22Rv1 (cell line): Measurements from ENCODE around the gene POLR2M.

ENCODE experiments used
- H3K27ac ChIP-seq: fragments of 450-650 bp; 2 replicates; pipeline ENCODE4 v1.5.1; 2017
- ZFX ChIP-seq: fragments of 450-650 bp; IDR thresholded peaks from 2 replicates; pipeline ENCODE4 v1.6.1; 2017; ENCODE audit warnings: antibody characterized with exemption, borderline replicate concordance
- TF ChIP-seq, protein P1 (sequence below): fragments of 450-650 bp; IDR thresholded peaks from 2 replicates; pipeline ENCODE4 v1.5.1; 2017; ENCODE audit warnings: mild to moderate bottlenecking

Gene POLR2M

DNA sequence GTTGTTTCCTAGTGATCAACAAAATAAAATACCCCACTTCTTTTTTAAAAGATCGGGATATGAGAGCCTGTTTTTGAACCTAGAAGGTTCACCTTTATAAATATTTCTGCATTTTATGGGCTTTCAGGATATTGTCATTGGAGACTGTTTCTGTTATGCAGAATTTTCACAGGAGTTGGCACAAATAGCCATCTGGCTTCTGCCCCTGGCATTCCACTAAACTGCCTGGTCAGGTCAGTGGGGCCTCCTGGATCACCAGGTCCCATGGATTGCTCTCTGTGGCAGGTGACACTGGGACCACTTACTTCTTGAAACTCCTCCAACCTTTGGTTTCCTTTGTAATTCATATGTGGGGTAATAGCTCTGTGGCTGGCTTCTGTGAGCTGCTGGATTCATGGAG is 25.5 kb upstream of the POLR2M start:
- H3K27ac ChIP-seq: no peak overlapping the region
- TF ChIP-seq, protein P1, sequence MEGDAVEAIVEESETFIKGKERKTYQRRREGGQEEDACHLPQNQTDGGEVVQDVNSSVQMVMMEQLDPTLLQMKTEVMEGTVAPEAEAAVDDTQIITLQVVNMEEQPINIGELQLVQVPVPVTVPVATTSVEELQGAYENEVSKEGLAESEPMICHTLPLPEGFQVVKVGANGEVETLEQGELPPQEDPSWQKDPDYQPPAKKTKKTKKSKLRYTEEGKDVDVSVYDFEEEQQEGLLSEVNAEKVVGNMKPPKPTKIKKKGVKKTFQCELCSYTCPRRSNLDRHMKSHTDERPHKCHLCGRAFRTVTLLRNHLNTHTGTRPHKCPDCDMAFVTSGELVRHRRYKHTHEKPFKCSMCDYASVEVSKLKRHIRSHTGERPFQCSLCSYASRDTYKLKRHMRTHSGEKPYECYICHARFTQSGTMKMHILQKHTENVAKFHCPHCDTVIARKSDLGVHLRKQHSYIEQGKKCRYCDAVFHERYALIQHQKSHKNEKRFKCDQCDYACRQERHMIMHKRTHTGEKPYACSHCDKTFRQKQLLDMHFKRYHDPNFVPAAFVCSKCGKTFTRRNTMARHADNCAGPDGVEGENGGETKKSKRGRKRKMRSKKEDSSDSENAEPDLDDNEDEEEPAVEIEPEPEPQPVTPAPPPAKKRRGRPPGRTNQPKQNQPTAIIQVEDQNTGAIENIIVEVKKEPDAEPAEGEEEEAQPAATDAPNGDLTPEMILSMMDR: no peak

DNA sequence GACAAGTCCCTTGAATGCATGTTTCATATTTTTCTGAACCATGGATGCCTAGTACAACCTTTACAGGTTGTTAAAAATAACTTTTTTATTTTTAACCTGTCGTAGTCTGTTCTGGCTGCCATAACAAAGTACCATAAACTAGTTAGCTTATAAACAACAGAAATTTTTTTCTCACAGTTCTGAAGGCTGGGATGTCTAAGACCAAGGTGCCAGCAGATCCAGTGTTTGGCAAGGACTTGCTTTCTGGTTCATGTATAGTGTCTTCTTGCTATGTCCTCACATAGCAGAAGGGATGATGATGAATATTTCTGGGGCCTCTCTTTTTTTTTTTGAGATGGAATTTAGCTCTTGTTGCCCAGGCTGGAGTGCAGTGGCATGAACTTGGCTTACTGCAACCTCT is 23.0 kb upstream of the POLR2M start:
- H3K27ac ChIP-seq: no peak overlapping the region
- TF ChIP-seq, protein P1: no peak
- TF ChIP-seq ZFX: no peak

DNA sequence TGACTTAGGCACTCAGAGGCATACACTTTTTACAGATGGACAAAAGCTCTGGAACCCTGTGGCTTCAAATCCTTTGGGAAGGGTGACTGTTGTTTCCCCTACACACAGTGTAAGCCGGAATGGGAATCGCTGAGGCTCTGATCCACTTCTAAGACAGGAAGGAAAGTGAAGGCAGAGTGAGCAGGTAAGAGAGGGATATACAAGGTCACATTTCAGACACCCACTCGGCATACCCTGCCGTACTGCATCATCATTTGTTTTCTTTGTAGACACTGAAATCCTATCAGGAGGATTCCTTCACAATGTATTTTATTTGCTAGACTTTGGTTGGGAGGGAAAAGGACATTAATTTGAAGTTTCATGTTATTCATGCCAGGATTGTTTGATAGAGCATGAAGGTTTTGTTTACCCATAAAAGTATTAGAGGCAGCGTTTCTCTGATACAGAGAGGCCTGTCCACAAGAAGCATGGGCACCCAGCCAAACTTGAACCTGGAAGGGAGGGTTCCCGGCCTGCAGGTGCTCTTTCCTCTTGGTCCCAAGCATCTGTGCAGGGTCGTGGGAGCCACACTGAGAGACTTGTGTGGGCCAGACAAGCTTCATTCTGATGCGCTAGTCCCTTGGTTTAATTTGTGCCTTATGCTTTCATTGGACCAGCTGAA is 21.9 kb upstream of the POLR2M start:
- no peak for TF ChIP-seq ZFX

DNA sequence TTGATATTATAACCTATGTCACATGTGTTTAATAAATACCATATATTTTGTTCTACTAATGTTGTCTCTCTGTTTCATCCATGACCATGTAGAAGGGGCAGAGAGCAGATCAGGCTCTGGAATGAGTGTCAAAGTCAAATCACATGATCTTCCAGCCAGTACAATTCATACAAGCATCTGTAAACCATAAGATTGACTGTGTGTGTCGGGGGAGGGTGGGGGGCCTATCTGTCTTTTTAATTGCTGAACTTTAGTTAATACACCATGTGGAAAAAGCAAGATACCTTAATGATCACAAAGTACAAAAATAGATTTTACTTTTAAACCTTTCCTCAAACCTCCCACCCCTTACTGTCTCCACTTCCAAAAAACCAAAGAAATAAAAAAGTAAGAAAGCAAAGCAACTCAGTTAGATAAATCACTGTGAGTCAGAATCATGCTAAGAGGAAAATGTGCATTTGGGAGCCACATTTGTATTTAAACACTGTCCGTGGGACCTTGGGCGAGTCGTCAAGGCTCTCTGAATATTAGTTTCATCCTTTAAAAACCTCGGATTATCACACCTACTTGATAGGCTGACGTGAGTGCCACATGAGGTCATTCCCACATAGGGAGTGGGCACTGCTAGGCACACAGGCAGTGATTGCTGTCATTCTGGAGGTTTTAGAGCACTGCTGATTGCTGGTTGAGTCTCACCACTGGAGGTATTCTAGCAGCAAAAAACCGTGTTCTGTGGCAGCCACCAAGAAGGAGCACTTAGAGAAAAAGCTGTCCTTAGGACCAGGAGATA is 21.0 kb upstream of the POLR2M start:
- TF ChIP-seq, protein P1: no peak
- TF ChIP-seq ZFX: no peak
- no peak overlapping the region for H3K27ac ChIP-seq

More for the DNA sequence above, 21.9 kb upstream of the POLR2M start:
- no peak overlapping the region for H3K27ac ChIP-seq

DNA sequence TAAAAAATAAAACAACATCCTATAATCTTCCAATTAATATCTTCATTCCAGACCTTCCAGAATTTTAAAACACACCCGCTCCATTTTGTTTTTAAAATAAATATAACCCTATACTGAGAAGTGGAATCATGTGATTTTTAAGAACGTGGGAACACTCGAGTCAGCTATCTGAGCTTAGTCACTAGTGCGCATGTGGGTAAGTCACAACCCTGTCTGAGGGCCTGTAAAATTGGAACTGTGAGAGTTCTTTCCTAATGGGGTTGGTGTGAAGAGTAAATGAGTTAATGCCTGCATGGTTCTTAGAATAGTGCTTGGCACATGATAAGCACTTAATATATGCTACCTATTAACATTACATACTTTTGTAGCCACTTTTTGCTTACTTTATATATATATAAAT is 19.9 kb upstream of the POLR2M start:
- no peak overlapping the region for H3K27ac ChIP-seq
- TF ChIP-seq ZFX: no peak
- TF ChIP-seq, protein P1: no peak

DNA sequence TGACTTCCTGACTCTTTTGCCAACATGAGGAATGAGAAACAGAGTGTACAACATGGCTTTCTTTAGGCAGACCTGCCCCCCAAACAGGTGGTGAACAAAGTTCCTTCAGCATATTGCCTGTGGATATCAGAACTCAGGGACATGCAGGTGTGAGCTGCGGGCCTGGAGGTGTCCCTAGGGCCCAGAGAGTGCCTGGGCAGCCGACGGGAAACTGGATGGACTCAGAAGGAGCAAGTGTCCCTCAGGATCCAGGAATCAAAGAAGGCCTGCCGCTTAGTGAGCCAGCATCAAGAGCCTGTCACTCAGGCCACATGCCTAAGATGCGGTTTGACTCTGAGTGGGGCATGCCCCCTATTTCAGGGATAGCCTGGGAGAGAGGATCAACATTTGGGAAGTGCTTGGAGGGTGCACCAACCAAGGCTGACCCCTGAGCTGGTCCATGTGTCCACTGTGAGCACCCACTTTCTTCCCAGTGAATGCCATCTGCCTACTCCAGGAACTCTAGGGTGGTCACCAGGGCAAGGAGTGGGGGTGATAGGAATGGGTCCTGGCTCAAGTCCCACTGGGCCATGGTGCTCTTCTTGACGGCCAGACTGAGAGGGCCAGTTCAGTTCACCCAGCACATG is 16.1 kb upstream of the POLR2M start:
- no peak overlapping the region for H3K27ac ChIP-seq
- TF ChIP-seq, protein P1: no peak
- TF ChIP-seq ZFX: no peak

DNA sequence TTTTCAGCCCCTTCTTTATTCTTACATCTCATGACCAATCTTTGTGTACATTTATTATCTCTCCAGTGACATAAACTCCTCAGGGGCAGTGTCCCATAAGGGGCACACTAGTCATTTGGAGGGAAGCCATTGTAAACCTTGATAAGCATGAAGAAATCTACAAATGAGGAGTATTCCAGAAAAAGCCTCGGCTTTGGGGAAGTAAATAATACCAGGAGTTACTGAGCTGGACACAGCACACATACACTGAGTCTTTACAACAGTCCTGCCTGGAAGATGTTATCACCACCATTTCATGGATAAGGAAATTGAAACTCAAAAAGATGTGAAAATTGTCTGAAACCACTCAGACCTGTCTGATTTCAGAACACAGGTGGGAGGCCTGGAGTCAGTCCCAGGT is 15.4 kb upstream of the POLR2M start:
- H3K27ac ChIP-seq: no peak overlapping the region
- no peak for TF ChIP-seq ZFX
- TF ChIP-seq, protein P1: no peak
